Panc1 (cell line): Measurements from ENCODE around the gene CDHR4.

Experiments
- POLR2AphosphoS5 ChIP-seq: IDR thresholded peaks from 2 replicates; pipeline ENCODE4 v1.6.1; 2012; ENCODE audit warnings: mild to moderate bottlenecking, low read depth, low read length, moderate library complexity
- TCF7L2 ChIP-seq: IDR thresholded peaks from 2 replicates; pipeline ENCODE4 v1.6.1; 2011; ENCODE audit warnings: mild to moderate bottlenecking, low read depth, low read length, inconsistent platforms
- TF ChIP-seq, protein P1 (sequence below): fragments of 450-650 bp; IDR thresholded peaks from 2 replicates; pipeline ENCODE4 v1.5.1; 2017; ENCODE audit warnings: mild to moderate bottlenecking
- TF ChIP-seq, protein P2 (sequence below), 2 experiments: IDR thresholded peaks; 2 replicates each; pipeline ENCODE4 v1.6.1; 2011 to 2012; ENCODE audit warnings: low read depth in 2 of 2, control low read depth in 1 of 2, low read length in 1 of 2, mild to moderate bottlenecking in 1 of 2, moderate library complexity in 1 of 2; ENCODE audit not compliant: insufficient read depth in 1 of 2

- TF ChIP-seq POLR2AphosphoS5 (no peak), TCF7L2 (no peak)
- TF ChIP-seq, protein P1, sequence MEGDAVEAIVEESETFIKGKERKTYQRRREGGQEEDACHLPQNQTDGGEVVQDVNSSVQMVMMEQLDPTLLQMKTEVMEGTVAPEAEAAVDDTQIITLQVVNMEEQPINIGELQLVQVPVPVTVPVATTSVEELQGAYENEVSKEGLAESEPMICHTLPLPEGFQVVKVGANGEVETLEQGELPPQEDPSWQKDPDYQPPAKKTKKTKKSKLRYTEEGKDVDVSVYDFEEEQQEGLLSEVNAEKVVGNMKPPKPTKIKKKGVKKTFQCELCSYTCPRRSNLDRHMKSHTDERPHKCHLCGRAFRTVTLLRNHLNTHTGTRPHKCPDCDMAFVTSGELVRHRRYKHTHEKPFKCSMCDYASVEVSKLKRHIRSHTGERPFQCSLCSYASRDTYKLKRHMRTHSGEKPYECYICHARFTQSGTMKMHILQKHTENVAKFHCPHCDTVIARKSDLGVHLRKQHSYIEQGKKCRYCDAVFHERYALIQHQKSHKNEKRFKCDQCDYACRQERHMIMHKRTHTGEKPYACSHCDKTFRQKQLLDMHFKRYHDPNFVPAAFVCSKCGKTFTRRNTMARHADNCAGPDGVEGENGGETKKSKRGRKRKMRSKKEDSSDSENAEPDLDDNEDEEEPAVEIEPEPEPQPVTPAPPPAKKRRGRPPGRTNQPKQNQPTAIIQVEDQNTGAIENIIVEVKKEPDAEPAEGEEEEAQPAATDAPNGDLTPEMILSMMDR = no peak
- TF ChIP-seq, protein P2, sequence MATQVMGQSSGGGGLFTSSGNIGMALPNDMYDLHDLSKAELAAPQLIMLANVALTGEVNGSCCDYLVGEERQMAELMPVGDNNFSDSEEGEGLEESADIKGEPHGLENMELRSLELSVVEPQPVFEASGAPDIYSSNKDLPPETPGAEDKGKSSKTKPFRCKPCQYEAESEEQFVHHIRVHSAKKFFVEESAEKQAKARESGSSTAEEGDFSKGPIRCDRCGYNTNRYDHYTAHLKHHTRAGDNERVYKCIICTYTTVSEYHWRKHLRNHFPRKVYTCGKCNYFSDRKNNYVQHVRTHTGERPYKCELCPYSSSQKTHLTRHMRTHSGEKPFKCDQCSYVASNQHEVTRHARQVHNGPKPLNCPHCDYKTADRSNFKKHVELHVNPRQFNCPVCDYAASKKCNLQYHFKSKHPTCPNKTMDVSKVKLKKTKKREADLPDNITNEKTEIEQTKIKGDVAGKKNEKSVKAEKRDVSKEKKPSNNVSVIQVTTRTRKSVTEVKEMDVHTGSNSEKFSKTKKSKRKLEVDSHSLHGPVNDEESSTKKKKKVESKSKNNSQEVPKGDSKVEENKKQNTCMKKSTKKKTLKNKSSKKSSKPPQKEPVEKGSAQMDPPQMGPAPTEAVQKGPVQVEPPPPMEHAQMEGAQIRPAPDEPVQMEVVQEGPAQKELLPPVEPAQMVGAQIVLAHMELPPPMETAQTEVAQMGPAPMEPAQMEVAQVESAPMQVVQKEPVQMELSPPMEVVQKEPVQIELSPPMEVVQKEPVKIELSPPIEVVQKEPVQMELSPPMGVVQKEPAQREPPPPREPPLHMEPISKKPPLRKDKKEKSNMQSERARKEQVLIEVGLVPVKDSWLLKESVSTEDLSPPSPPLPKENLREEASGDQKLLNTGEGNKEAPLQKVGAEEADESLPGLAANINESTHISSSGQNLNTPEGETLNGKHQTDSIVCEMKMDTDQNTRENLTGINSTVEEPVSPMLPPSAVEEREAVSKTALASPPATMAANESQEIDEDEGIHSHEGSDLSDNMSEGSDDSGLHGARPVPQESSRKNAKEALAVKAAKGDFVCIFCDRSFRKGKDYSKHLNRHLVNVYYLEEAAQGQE (IDR thresholded peaks at IDR 0.05; ENCODE audit: insufficient read depth in 1 of 2, low read depth in 2 of 2, low read length in 1 of 2) = no peak
These were observed 51.7 kb downstream of the CDHR4 start for GRCh38 chr3:49747792-49748480.
